GM18511 (cell line): Measurements from ENCODE around the gene GAL.

ENCODE experiments used
- ATAC-seq: cut with Tn5 transposase; IDR thresholded peaks from one replicate; pipeline ENCODE4 v1.9.1; 2021; ENCODE audit warnings: mild to moderate bottlenecking, moderate library complexity; ENCODE audit not compliant: unreplicated experiment

The GAL gene

GRCh38 chr11:68658661-68659060 lies 25.7 kb upstream of the GAL start:
- ATAC-seq, result no peak

GRCh38 chr11:68659158-68659921 lies 25.0 kb upstream of the GAL start:
- no peak for ATAC-seq

GRCh38 chr11:68660066-68660810 lies 24.1 kb upstream of the GAL start:
- ATAC-seq, result no peak

GRCh38 chr11:68661014-68661413 lies 23.3 kb upstream of the GAL start:
- no peak for ATAC-seq

GRCh38 chr11:68661697-68662603 lies 22.4 kb upstream of the GAL start:
- no peak for ATAC-seq

- ATAC-seq, result no peak
Measured at GRCh38 chr11:68663482-68664010, 20.8 kb upstream of the GAL start.

GRCh38 chr11:68664141-68664540 lies 20.2 kb upstream of the GAL start:
- no peak for ATAC-seq

- no peak for ATAC-seq
Measured at GRCh38 chr11:68664906-68665305, 19.4 kb upstream of the GAL start.

GRCh38 chr11:68665436-68665835 lies 18.9 kb upstream of the GAL start:
- no peak for ATAC-seq

GRCh38 chr11:68666849-68667248 lies 17.5 kb upstream of the GAL start:
- no peak for ATAC-seq

- no peak for ATAC-seq
Measured at GRCh38 chr11:68667511-68668500, 16.5 kb upstream of the GAL start.

- ATAC-seq, result no peak
Measured at GRCh38 chr11:68669301-68670090, 14.8 kb upstream of the GAL start.

GRCh38 chr11:68670208-68670992 lies 13.9 kb upstream of the GAL start:
- no peak for ATAC-seq

- no peak for ATAC-seq
Measured at GRCh38 chr11:68673306-68673945, 10.9 kb upstream of the GAL start.

- no peak for ATAC-seq
Measured at GRCh38 chr11:68673991-68674390, 10.4 kb upstream of the GAL start.

- no peak for ATAC-seq
Measured at GRCh38 chr11:68674461-68674860, 9.9 kb upstream of the GAL start.

GRCh38 chr11:68677432-68677831 lies 6.9 kb upstream of the GAL start:
- no peak for ATAC-seq

- no peak for ATAC-seq
Measured at GRCh38 chr11:68678031-68678441, 6.3 kb upstream of the GAL start.
